GM18951 (cell line): Measurements from ENCODE around the gene EPHB6.

ENCODE experiments used
- POLR2A ChIP-seq: IDR thresholded peaks from 4 replicates; pipeline ENCODE4 v1.6.1; 2011; ENCODE audit warnings: mild to moderate bottlenecking; ENCODE audit not compliant: insufficient read length, insufficient read depth; ENCODE audit errors: extremely low read depth
- in situ Hi-C: fragments of 300-500 bp; cut with MboI; formaldehyde crosslinking; loops from one replicate; pipeline ENCODE4 v1.12.0; 2022; ENCODE audit warnings: low sequenced_read_pairs, mixed read lengths, inconsistent platforms; ENCODE audit not compliant: unreplicated experiment

Gene EPHB6, protein sequence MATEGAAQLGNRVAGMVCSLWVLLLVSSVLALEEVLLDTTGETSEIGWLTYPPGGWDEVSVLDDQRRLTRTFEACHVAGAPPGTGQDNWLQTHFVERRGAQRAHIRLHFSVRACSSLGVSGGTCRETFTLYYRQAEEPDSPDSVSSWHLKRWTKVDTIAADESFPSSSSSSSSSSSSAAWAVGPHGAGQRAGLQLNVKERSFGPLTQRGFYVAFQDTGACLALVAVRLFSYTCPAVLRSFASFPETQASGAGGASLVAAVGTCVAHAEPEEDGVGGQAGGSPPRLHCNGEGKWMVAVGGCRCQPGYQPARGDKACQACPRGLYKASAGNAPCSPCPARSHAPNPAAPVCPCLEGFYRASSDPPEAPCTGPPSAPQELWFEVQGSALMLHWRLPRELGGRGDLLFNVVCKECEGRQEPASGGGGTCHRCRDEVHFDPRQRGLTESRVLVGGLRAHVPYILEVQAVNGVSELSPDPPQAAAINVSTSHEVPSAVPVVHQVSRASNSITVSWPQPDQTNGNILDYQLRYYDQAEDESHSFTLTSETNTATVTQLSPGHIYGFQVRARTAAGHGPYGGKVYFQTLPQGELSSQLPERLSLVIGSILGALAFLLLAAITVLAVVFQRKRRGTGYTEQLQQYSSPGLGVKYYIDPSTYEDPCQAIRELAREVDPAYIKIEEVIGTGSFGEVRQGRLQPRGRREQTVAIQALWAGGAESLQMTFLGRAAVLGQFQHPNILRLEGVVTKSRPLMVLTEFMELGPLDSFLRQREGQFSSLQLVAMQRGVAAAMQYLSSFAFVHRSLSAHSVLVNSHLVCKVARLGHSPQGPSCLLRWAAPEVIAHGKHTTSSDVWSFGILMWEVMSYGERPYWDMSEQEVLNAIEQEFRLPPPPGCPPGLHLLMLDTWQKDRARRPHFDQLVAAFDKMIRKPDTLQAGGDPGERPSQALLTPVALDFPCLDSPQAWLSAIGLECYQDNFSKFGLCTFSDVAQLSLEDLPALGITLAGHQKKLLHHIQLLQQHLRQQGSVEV

DNA sequence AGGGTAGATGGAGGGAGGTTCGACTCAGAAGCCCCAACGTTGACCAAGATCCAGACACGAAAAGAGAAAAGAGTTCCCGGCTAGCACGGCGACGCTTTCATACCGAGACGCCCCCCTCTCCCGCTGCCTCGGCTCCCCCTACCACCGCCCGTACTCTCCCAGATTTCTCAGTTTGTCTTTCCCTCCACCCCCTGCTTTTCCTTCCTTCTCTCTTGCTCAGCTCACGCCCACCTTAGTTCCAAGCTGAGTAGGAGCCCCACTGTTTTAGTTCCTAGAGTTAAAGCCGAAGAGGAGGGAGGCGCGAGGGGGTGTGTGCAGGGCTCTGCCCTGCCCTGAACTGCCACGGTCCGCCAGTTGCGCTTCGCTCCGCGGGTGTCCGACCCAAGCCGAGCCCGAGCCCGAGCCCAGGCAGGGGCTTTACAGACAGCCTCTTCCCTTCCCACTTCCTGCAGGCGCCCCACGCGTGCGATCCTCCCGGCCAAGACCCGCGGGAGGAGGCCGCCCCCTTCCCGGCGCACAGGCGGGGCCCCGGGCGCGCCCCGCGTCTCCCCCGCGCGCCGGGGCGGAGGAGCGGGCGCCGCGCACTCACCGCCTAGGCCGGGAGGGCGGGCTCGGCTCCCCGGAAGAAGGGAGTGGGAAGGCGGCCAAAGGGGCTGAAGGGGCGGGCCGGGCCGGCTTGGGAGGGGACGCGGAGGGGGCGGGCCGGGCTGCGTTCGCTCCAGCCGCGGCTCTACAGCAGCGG lies at the start of gene EPHB6:
Gene EPHB6, plus strand, starts transcription at position 705 of the 742 bp plus-strand sequence. CDS start 8,152 bp downstream, outside the sequence.
- in situ Hi-C loops: loop anchor here (25.0 kb wide), 1 partner anchor 358 kb away; the partner anchor contains the start of gene TAS2R40
- peak; percentile 29 for TF ChIP-seq POLR2A

DNA sequence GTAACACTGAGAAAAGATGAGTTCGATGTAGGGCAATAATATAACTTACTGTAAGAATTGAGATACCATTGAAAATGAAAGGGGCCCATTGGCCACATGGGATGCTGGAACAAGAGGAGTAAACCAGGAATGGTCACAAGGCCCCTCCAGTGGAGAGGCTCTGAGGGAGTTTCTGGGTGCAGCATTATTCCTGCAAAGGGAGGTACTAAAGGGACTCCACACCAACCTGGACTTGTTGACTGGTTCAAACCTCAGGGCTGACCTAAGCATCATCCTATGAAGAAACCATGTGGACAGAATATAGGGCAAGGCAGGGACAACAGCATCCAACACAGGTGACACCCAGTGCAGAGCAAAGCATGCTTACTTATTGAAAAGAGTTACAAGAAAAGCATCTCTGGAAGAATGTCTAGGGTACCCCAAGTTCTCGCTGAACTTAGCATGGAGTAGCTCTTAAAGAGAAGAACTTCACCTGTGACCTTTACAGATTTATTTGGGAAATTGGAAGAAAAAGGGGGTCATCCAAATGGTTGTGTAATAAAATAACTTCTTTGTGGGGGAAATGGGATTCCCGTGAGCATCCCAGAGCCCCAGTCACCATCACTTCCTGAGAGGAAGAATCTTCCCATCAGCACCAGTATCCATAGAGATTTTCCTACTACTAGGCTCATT lies 49.4 kb upstream of the EPHB6 start:
- in situ Hi-C loops: loop anchor here (25.0 kb wide), 1 partner anchor 168 kb away; no protein-coding TSS in a partner anchor
- TF ChIP-seq POLR2A: no peak

DNA sequence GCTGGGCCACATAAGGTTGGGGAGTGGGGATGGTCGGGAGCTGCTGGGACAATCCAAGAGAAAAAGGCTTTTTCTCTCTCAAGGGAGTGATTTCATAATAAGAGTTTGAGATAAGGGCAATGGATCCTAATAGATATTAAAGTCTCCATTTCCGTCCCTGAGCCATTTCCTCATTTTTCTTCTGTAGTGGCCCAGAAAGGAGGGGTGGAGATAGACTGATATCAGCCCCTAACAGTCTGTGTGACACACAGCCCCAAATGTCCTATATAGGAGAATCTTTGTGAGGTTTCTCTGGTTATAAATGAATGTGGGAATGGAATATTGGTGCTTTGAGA lies 48.9 kb upstream of the EPHB6 start:
- TF ChIP-seq POLR2A: no peak
- in situ Hi-C loops: loop anchor here (25.0 kb wide), 1 partner anchor 169 kb away; no protein-coding TSS in a partner anchor

DNA sequence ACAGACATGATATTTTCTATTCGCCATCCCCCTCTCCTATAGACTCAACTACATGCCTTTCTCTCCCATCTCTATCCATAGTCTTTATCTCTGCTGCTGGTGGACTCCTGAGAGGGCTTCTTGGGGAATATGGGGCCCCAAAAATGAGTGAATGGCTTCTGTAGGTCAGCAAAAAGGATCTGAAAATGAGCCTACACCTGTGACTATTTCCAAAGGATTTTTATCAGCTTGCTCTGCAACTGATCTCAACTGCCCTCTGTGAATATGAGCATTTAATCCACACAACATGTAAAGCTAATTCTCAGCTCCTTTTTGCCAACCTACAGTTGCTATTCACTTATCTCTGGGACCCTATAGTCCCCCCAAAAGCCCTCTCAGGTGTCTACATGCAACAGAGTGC lies 47.9 kb upstream of the EPHB6 start:
- no peak for TF ChIP-seq POLR2A
- in situ Hi-C loops: loop anchor here (25.0 kb wide), 1 partner anchor 170 kb away; no protein-coding TSS in a partner anchor

DNA sequence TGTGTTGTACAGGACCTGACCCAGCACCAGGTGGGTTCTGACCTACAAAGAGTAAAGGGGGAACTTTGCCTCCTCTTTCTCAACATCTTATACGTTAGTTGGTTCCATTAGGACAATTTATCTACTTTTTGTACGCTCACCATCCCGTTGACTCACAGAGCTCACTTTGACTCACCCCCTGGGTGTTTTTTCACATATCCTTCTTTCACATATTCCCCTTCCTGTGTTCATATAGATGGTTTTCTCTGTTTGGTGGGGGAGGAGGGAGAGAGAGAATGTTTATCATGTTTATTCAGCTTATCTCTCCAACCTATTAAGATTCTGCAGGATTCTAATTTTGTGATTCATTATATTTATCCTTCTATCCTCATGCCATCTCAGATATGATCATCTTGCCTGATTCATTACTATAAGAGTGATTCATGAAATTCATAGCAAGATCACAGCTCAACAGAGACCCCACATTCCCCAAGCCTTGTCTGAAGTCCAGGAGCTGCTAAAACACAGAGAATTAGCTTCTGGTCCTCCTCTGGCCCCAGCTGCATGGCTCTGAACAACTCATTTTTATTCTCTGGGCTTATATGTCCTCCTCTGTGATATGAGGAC lies 46.9 kb upstream of the EPHB6 start:
- in situ Hi-C loops: loop anchor here (25.0 kb wide), 1 partner anchor 171 kb away; no protein-coding TSS in a partner anchor
- TF ChIP-seq POLR2A: no peak

DNA sequence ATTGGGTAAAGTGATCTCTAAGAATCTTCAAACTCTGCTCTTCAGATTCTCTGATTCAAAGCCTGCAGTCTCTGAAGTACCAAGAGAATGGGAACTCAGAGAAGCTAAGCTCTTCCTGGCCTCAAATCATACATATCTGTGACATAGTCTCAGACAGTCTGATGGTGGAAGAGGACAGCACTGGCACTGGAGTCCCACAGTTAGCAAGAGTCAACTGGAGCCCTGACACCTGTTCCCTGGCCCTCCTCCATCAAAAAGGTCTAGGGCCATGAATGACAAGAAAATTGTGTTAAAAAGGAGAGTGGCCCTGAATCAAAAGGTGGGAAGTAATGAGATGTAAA lies 46.4 kb upstream of the EPHB6 start:
- in situ Hi-C loops: loop anchor here (25.0 kb wide), 1 partner anchor 171 kb away; no protein-coding TSS in a partner anchor
- no peak for TF ChIP-seq POLR2A

DNA sequence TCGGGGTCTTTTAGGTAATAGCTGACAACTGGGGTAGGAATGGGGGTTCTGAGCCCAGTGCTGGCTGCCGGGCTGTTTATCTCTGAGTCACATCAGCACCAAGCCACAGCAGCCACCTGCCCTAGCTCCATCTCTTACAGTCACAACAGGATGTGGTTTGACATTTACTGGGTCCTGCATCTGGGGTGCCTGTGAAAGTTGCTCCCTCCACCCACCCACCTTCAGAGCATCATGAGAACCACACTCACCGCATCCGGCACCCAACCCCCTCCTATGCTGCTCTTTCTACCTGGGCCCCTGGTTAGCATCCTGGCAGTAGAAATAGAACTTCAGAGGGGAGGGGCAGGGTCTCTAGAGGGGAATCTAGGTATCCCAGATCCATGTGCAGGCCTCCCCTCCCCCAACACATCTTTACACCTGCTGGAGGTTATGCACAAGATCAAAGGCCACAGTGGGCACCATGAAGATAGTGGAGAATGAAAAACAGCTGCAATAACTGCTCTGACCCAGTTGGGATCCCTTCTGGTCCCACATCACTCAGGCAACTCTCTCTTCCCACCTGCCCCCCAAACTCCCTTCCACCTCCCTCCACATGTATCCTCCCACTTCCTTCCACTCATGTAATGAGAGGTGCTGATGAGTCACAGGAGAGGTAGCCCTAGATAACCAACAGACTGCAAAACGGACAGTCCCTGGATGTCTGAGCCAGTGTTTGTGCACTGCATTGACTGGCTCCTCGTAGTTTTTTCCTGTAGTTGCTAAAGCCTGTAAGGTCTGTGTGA lies 45.9 kb upstream of the EPHB6 start:
- TF ChIP-seq POLR2A: peak; percentile 47
- in situ Hi-C loops: loop anchor here (25.0 kb wide), 1 partner anchor 172 kb away; no protein-coding TSS in a partner anchor

DNA sequence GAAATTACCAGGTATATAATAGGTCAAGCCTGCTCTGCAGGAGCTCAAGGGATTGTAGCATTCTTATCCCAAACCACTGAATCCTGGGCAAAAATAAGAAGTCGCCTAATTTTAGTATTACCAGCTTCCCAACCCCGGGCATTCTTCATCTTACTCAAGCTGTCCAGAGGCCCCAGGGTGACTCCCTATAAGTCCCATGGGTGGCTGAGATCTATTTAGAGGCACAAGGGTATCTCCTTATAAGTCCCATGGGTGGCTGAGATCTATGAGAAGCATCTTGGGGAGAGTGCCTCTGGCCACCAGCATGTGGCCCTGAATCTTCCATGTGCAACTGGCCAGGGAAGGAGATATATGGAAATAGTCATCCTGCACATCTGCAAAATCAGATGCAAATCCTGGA lies 45.2 kb upstream of the EPHB6 start:
- no peak for TF ChIP-seq POLR2A
- in situ Hi-C loops: loop anchor here (25.0 kb wide), 1 partner anchor 172 kb away; no protein-coding TSS in a partner anchor

DNA sequence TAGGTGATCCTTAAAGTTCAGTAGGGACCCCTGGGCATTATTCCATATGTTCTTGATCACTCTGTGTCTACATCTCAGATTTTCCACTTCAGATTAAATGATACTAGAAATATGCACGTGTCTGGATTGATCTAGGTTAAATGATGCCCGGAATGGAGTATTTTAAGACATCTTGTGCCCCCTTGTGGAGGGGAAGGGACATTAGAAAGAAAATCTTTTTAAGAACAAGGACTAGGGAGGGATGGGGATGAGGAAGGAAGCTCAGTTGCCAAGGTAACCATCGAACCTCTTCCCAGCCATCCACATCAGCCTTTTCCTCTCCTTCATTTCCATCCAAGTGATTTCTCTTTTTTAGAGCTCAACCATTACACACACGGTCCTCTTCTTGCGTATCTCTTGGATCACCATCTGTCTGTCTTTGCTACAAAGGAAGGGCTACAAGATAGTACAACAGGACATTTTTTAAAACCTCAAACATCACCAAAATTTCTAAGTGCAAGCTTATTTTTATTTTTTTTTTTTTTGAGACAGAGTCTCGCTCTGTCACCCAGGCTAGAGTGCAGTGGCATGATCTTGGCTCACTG lies 43.6 kb upstream of the EPHB6 start:
- no peak for TF ChIP-seq POLR2A
- in situ Hi-C loops: loop anchor here (25.0 kb wide), 1 partner anchor 174 kb away; no protein-coding TSS in a partner anchor

DNA sequence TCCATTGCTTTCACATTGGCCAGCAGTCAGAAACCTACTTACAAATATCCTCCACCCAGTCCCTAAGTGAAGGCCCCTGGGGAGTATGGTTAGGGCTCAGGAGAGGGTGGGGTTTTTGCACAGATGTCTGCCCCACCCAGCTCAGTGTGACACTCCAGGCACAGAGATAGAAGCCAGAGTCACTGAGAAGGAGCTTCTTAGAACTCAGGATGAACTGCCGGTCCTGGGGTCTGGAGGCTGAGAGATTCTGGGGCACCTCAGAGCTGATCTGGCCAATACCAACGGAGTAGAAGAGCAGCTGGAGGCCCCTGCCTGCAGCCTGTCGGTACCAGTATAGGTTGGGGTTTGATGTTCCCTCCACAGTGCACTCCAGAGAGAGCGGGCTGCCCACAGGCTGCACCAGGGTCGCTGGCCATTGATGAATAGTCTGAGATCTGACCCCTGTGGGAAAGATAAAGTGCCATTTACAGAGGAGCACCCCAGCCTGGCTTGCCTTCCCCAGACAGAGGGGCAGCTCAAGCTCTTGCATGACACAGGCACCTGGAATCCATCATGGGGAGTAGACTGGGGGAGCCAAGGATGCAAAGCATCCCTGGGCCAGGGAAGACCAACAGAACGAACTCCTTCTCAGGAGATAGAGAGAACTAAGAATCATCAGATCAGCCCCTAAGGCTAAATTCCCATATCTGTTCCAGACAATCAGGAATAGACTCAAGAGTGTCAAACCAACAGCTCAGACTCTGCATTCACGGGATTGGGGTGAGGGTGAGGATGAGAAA lies 42.2 kb upstream of the EPHB6 start:
- TF ChIP-seq POLR2A: no peak
- in situ Hi-C loops: loop anchor here (25.0 kb wide), 1 partner anchor 175 kb away; no protein-coding TSS in a partner anchor
